Cardiac muscle cell (in vitro differentiated cells and primary cell): Measurements from ENCODE around the gene ACOX3. TPM values are rescaled to one million over a fixed set of nuclear protein-coding genes. Genes with fewer than 3 reads are reported as not detected.
A peak's percentile ranks its signal among the peaks of the same experiment; 100 is the strongest.

Experiments used
- DNase-seq, 2 donors: peaks; one replicate each; pipeline versions ENCODE4 v3.0.0 to v3.0.0-alpha.2; 2010 to 2017; ENCODE audit warnings: low read depth in 1 of 2, low spot score in 1 of 2
- H3K27ac ChIP-seq: fragments of 200-600 bp; sonication (generic); 2 replicates; pipeline ENCODE4 v1.5.1; 2016
- H3K27me3 ChIP-seq: fragments of 200-600 bp; sonication (generic); 2 replicates; pipeline ENCODE4 v1.6.0; 2016; ENCODE audit warnings: control low read depth
- H3K36me3 ChIP-seq: fragments of 200-600 bp; sonication (generic); 2 replicates; pipeline ENCODE4 v1.5.1; 2016; ENCODE audit warnings: control low read depth
- H3K4me1 ChIP-seq: fragments of 200-600 bp; sonication (generic); 2 replicates; pipeline ENCODE4 v1.8.1; 2017; ENCODE audit warnings: low read depth, mild to moderate bottlenecking, mixed run types
- H3K4me3 ChIP-seq: fragments of 200-600 bp; sonication (generic); 2 replicates; pipeline ENCODE4 v1.5.1; 2016; ENCODE audit warnings: mild to moderate bottlenecking
- H3K9me3 ChIP-seq: fragments of 200-600 bp; sonication (generic); 2 replicates; pipeline ENCODE4 v1.5.1; 2017; ENCODE audit warnings: low read depth, mild to moderate bottlenecking, control low read depth
- polyA plus RNA-seq: library from polyadenylated mRNA; unstranded; fragments of >200 nt; fragmentation: Nextera tagmentation; extraction: Ambion mirVana; gene quantifications from 2 replicates; pipeline ENCODE4 v1.2.1, GENCODE V29; 2016
- total RNA-seq: library from RNA; depleted of rRNA; stranded (reverse); fragments of >200 nt; gene quantifications from 2 replicates; pipeline ENCODE4 v1.2.3, GENCODE V29; 2016
- TF ChIP-seq, protein P1 (sequence below): IDR thresholded peaks from 2 replicates; pipeline ENCODE4 v1.5.1; 2012; ENCODE audit warnings: low read depth, mild to moderate bottlenecking, low read length

Gene ACOX3
- total and polyA plus RNA-seq, 2 experiments from 2014 or later: 19.1 to 38.7 TPM

DNA sequence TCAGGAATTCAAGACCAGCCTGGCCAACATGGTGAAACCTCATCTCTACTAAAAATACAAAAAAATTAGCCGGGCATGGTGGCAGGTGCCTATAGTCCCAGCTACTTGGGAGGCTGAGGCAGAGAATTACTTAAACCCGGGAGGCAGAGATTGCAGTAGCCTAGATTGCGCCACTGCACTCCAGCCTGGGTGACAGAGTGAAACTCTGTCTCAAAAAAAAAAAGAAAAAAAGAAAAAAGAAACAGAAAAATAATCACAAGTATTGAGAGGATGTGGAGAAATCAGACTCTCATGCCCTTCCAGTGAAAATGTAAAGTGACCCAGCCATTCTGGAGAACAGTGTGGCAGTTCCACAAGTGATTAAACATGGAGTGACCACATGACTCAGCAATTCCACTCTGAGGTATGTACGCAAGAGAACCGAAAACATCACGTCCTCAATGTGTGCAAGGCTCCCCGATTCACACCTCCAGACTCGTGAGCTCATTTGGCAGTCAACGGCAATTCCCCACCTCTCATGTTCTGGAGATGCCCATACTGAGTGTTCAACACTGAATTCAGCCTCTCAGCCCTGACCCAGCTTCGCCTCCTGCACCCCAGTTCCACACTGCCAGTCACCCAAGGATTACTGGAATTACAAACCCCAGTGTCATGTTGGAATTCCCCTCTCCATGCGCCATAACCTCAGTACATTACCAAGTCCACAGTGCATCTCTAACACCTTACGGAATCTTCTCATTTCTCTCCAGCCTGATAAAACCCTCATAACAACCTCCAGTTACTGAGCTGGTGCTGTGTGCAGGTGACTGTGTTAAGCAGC lies 21.1 kb downstream of the ACOX3 start:
- H3K9me3 ChIP-seq: no peaks in the 10 kb centered on the region
- H3K27ac ChIP-seq: no peak overlapping the region
- no peaks in the 10 kb centered on the region for H3K4me1 ChIP-seq
- H3K36me3 ChIP-seq: peaks cover 3% of the 10 kb centered on the region
- no peak overlapping the region for H3K4me3 ChIP-seq
- H3K27me3 ChIP-seq: no peaks in the 10 kb centered on the region
- TF ChIP-seq, protein P1, sequence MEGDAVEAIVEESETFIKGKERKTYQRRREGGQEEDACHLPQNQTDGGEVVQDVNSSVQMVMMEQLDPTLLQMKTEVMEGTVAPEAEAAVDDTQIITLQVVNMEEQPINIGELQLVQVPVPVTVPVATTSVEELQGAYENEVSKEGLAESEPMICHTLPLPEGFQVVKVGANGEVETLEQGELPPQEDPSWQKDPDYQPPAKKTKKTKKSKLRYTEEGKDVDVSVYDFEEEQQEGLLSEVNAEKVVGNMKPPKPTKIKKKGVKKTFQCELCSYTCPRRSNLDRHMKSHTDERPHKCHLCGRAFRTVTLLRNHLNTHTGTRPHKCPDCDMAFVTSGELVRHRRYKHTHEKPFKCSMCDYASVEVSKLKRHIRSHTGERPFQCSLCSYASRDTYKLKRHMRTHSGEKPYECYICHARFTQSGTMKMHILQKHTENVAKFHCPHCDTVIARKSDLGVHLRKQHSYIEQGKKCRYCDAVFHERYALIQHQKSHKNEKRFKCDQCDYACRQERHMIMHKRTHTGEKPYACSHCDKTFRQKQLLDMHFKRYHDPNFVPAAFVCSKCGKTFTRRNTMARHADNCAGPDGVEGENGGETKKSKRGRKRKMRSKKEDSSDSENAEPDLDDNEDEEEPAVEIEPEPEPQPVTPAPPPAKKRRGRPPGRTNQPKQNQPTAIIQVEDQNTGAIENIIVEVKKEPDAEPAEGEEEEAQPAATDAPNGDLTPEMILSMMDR: no peak
- DNase-seq: peak in 1 of 2 donors; percentile 63

GRCh38 chr4:8417071-8417614 lies 23.4 kb downstream of the ACOX3 start:
- Histone ChIP-seq H3K36me3 (peaks cover 10% of the 10 kb centered on the region), H3K9me3 (no peaks in the 10 kb centered on the region), H3K4me3 (no peak overlapping the region), H3K4me1 (no peaks in the 10 kb centered on the region), H3K27ac (no peak overlapping the region), H3K27me3 (no peaks in the 10 kb centered on the region)
- no peak for DNase-seq
- TF ChIP-seq, protein P1: no peak

DNA sequence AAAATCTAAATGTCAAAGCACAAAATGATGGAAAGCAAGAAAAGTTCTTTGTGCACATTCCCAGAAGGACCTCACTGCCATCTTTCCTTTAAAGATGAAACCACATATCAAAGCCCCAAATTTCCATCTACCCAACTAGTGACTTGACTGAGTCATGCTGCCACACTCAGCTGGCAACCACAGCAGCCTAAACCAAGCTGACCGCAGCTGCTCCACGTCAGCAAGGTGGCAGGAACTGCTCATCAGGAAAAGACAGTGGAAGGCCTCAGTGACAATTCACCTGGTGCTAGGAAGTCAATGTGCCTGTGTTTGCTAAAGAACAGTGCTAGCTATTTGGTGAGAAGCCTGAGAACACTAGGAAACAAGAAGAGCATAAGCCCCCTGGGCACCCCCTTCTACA lies 26.1 kb downstream of the ACOX3 start:
- no peak for DNase-seq
- H3K36me3 ChIP-seq: peaks cover 13% of the 10 kb centered on the region

GRCh38 chr4:8412288-8412687 lies 28.2 kb downstream of the ACOX3 start:
- TF ChIP-seq, protein P1: no peak
- H3K4me1 ChIP-seq: no peaks in the 10 kb centered on the region
- peaks cover 17% of the 10 kb centered on the region for H3K36me3 ChIP-seq

More for the DNA sequence above, 26.1 kb downstream of the ACOX3 start:
- no peaks in the 10 kb centered on the region for H3K4me1 ChIP-seq
- TF ChIP-seq, protein P1: no peak
- H3K4me3 ChIP-seq: no peak overlapping the region
- H3K27ac ChIP-seq: no peak overlapping the region
- H3K9me3 ChIP-seq: no peaks in the 10 kb centered on the region
- H3K27me3 ChIP-seq: no peaks in the 10 kb centered on the region

GRCh38 chr4:8411351-8412180 lies 29.0 kb downstream of the ACOX3 start:
- no peak for DNase-seq
- H3K4me1 ChIP-seq: no peaks in the 10 kb centered on the region
- no peak overlapping the region for H3K27ac ChIP-seq
- H3K27me3 ChIP-seq: no peaks in the 10 kb centered on the region
- TF ChIP-seq, protein P1: no peak
- no peaks in the 10 kb centered on the region for H3K9me3 ChIP-seq
- H3K36me3 ChIP-seq: peaks cover 17% of the 10 kb centered on the region
- H3K4me3 ChIP-seq: no peak overlapping the region

More at GRCh38 chr4:8412288-8412687, 28.2 kb downstream of the ACOX3 start:
- Histone ChIP-seq H3K9me3 (no peaks in the 10 kb centered on the region), H3K4me3 (no peak overlapping the region), H3K27me3 (no peaks in the 10 kb centered on the region), H3K27ac (no peak overlapping the region)
- no peak for DNase-seq
